Bone marrow (tissue), 2 donors: ENCODE measurements around the gene SNX25.
"Not testable (repeated sequence)": the region's sequence is repeated elsewhere in the genome, so short reads cannot be mapped to it uniquely, and the experiment has no call there.

ENCODE experiments used
- DNase-seq, 2 donors: peaks; one replicate each; lab custom pipeline; 2025; lab: John Stamatoyannopoulos, UW

The SNX25 gene

GRCh38 chr4:185209031-185209851 is at the start of gene SNX25:
Gene SNX25 (plus strand): TSS chr4:185209598. CDS start chr4:185209827, 229 bp downstream.
- DNase-seq = peak; percentile 35 to 62

DNA sequence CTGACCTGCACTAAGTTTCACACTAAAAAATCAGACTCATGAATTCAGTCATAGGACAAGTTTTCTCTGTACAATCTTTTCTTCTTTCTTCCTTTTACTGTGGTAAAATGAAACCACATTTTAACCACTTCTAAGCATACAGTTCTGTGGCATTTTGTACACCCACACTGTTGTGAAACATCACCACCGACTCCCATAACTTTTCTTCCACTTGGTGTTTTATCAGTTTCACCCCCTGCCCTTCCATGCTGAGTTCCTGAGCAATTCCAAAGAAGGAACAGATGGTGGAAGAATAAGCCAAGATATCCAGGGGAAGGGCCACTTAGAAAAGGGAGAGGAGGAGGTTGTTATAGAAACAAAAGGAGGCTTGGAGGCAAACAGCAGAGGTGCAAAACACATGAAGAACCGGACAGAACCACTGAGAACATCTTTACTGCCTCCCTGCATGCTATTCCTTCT is 43.8 kb upstream of the SNX25 start:
- DNase-seq = no peak

DNA sequence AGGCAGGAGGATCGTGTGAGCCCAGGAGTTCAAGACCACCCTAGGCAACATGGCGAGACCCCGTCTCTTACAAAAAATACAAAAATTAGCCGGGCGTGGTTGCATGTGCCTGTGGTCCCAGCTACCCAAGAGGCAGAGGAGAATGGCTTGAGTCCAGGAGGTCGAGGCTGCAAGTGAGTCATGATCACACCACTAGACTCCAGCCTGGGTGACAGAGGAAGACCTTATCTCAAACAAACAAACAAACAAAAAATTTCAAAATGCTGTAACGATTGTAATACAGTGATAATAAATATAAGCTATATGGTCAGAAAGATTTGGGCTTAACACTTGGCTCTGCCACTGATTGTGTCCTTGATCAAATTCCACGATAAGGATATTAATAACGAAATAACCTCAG is 42.2 kb upstream of the SNX25 start:
- no peak for DNase-seq

DNA sequence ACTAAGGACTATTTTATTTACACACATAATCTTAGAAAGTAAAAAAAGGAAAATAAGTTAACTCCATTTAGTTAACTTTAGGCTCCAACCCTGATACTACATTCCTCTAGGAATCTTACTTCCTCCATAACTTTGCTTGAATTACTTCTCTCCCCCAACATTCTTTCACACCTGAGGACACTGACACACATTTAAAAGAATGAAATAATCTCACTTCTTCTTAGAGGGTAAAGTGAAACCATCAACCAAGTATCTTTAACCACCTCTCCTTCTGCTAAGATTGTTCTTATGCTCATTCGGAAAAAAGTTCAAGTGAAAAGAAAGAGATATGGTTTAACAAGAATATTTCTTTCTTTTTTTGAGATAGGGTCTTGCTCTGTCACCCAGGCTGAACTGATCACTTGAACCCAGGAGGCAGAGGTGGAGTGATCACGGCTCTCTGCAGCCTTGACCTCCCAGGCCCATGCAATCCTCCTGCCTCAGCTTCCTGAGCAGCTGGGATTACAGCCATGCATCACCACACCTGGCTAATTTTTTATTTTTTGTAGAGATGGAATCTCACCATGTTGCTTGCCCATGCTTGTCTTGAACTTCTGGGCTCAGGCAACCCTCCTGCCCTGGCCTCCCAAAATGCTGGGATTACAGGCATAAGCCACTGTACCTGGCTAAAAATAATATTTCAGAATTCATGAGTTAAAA is 37.9 kb upstream of the SNX25 start:
- DNase-seq = no peak

DNA sequence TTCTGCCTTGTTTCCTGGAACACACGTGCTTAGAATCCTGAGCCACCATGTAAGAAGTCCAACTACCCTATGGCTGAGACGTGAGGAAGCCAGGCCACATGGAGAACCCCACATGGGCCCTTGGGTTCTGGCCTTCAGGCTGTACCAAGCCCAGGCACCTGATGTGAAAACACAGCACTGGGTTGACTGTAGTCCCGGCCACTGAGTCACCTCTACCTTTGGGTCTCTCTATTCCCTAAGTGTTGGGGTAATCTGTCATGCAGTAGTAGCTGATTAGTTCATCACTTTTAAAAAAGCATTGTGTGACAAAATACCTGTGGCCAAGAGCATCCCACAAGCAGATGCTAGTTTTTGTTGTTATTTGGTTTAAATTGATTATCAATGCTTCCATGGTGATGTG is 29.9 kb upstream of the SNX25 start:
- no peak for DNase-seq

DNA sequence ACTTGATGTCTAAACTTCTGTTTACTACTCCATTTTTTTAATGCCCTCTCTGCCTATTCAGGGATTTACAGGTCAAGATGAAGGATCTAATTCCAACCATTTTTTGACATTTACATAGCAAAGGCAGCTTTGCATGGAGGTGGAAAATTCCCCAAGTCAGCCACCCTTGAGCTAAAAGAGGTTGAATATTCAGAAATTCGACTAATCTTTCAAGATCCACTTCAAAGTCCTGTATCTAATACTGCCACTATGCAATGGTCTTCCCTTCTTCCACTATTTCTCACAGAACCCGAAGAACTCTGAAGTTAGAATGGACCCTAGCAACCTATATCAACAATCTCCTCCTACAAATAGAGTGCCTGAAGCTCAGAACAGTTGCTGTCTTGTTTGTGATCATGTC is 27.2 kb upstream of the SNX25 start:
- DNase-seq = no peak

- peak; percentile 5 to 91 for DNase-seq
These were observed 25.6 kb upstream of the SNX25 start for GRCh38 chr4:185183622-185184281.

DNA sequence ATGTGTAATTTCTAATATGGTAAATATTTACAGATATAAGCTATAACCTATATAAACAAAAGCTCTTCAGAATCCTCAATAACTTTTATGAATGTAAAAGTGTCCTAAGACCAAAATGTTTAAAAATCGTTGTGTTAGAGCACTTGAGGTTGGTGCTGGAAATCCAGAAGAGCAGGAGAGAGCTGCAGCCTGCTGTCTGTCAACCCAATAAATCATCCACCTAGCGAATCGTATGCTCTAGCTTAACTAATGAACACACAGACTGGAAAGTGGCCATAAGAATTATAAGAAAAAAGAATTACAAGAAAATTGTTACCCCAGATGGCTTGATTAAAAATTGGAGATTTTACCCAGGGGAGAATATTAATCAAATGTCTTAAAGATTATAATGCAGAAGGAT is 22.6 kb upstream of the SNX25 start:
- no peak for DNase-seq

GRCh38 chr4:185189606-185190305 is 19.6 kb upstream of the SNX25 start:
- DNase-seq = no peak

- DNase-seq = no peak
These were observed 19.0 kb upstream of the SNX25 start for GRCh38 chr4:185190306-185190856.

- DNase-seq = no peak
These were observed 17.3 kb upstream of the SNX25 start for GRCh38 chr4:185192059-185192458.

DNA sequence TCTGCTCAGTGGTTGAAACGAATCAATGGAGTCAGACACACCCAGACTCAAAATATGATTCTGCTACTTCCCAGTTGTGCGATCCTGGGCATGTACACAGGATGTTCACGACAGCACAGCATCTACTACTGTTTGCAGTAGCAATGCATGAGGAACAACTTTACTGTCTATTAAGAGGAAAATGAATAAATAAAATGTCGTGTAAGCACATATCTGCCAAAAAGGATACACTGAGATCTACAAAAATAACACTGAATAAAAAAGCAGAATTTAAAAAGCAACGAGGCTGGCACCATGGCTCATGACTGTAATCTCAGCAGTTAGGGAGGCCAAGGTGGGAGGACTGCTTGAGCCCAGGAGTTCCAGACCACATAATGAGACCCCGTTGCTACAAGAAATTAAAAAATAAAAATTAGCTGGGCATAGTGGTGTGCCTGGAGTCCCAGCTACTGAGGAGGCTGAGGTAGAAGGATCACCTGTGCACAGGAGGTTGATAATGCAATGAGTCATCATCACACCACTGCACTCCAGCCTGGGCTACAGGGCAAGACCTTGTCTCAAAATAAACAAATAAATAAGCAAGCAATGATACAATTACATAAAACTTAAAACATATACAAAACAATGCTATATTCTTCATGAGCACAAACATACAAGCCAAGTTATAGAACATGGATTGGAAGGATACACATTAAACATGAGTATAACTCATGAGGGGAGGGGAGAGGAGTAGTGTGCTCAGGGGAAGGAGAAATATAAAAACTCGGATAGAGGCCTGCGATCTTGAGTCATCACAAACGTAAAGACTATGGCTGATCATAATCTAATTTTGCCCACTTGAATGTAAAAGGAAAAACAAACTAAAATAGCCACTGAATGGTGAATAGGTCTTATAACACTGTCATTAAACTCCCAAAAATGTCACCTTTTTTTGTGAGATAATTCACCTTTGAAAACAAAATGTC is 14.2 kb upstream of the SNX25 start:
- no peak for DNase-seq

GRCh38 chr4:185196437-185196836 is 13.0 kb upstream of the SNX25 start:
- no peak for DNase-seq

GRCh38 chr4:185198189-185198588 is 11.2 kb upstream of the SNX25 start:
- not testable (repeated sequence) for DNase-seq

GRCh38 chr4:185201977-185202962 is 7.1 kb upstream of the SNX25 start:
- no peak for DNase-seq

GRCh38 chr4:185202984-185203485 is 6.4 kb upstream of the SNX25 start:
- no peak for DNase-seq

DNA sequence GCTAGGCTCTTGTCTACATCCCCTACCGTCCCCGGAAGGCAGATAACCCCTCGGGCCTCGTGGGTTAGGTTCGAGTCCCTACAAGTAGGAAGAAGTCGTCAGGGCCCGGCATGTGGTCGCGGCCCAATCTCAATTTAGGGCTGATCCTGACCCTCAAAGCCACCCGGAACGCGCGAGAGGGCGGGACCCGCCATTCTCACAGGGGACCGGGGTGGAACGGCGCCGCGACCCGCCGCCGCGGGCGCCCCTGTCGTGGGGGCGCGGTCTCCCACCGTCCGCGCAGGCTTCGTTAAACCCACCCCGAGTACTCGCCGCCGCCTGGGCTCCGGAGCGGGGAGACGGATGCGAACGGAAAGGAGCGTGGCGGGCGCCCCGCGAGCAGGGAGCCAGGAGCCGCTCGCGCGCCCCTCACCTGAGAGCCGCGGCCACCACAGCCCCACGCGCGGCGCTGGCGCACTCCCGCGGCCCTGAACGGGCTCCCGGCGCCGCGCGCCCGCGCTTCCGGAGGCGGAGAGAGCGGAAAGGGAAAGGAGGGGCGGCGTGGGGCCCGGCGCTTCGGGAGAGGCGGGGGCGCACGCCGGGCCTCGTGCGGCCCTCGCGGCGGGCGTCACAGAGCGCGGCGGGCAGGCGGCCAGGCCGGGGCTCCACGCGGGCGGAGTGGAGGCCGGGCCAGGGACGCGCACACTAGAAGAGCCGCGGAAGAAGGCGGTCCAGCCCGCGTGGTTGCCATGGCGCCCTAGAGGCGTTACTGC is 5.7 kb upstream of the SNX25 start, which contains the start of gene CFAP97:
CFAP97 (minus strand) TSS at position 515 of the 752 bp plus-strand sequence. CDS start 12,804 bp downstream, outside the sequence.
- peak; percentile 41 to 74 for DNase-seq

DNA sequence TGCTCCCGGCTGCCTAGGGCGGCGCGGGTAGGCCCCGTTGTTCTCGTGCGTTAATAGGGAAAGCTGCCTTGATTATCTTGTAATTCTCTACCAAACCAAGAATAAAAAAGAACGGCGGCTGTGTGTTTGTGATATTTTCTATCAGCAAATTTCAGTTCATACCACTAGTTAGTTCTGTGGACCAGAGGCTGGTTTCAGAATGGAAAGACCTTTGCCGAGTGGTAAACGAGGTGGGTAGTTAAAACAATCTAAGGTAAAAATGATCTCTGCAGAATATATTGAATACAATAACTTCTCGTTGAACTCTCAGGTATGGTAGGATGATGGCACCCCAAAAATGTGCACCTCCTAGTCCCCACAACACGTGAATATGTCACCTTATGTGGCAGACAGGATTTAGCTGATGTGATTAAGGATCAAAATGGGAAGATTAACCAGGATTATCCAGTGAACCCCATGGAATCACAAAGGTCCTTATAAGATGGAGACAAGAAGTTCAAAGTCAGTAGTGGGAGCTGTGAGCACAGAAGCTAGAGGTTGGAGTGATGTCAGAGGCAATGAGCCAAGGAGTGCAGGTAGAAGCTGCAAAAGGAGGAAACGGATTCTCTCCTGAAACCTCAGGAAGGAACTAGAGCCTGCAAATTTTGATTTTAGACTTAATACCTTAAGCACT is 5.0 kb upstream of the SNX25 start:
- DNase-seq = no peak
